Calu3 (cell line): ENCODE data around the gene HSPB2. TPM values are rescaled to one million over a fixed set of nuclear protein-coding genes. Genes with fewer than 3 reads are reported as not detected.

Experiments
- BruUV-seq: library from RNA; stranded (reverse); fragments of 400-500 nt; replicated peaks from 2 replicates; lab custom pipeline; 2021; lab: Mats Ljungman, UMichigan
- CTCF ChIA-PET: fragments of 300-600 bp; sonication (Branson Sonifier 250); formaldehyde crosslinking; loops from one replicate; lab custom pipeline; 2022; ENCODE audit warnings: antibody characterized with exemption; lab: Charles Lee
- DNase-seq: peaks from one replicate; pipeline ENCODE4 v3.0.0; 2022
- H3K27ac Mint-ChIP-seq: one replicate; pipeline ENCODE4 v1.8.0; 2022; ENCODE audit warnings: mixed read lengths; ENCODE audit not compliant: unreplicated experiment
- H3K27me3 Mint-ChIP-seq: one replicate; pipeline ENCODE4 v1.8.0; 2022; ENCODE audit warnings: mixed read lengths; ENCODE audit not compliant: unreplicated experiment
- H3K36me3 Mint-ChIP-seq: one replicate; pipeline ENCODE4 v1.8.0; 2022; ENCODE audit warnings: mild to moderate bottlenecking, moderate library complexity, mixed read lengths; ENCODE audit not compliant: insufficient read depth, unreplicated experiment
- H3K4me1 Mint-ChIP-seq: one replicate; pipeline ENCODE4 v1.8.0; 2022; ENCODE audit warnings: mild to moderate bottlenecking, low read depth, mixed read lengths; ENCODE audit not compliant: unreplicated experiment
- H3K4me3 Mint-ChIP-seq: one replicate; pipeline ENCODE4 v1.8.0; 2022; ENCODE audit warnings: mild to moderate bottlenecking, low read depth, moderate library complexity, mixed read lengths; ENCODE audit not compliant: unreplicated experiment
- H3K9me3 Mint-ChIP-seq: one replicate; pipeline ENCODE4 v1.8.0; 2022; ENCODE audit warnings: low read depth, mixed read lengths; ENCODE audit not compliant: unreplicated experiment
- intact Hi-C: fragments of 100-400 bp; cut with micrococcal nuclease; formaldehyde crosslinking; loops from one replicate; pipeline ENCODE4 v1.10.0; 2022; ENCODE audit not compliant: unreplicated experiment
- total RNA-seq: library from RNA; stranded (reverse); gene quantifications from 2 replicates; pipeline ENCODE4 v1.2.3, GENCODE V29; 2022
- TF ChIP-seq, protein P1 (sequence below): fragments of 200-600 bp; IDR thresholded peaks from one replicate; pipeline ENCODE4 v1.8.0; 2022; ENCODE audit warnings: antibody characterized with exemption; ENCODE audit not compliant: unreplicated experiment

Gene HSPB2
- total RNA-seq, 1 experiment from 2014 or later = not detected

DNA sequence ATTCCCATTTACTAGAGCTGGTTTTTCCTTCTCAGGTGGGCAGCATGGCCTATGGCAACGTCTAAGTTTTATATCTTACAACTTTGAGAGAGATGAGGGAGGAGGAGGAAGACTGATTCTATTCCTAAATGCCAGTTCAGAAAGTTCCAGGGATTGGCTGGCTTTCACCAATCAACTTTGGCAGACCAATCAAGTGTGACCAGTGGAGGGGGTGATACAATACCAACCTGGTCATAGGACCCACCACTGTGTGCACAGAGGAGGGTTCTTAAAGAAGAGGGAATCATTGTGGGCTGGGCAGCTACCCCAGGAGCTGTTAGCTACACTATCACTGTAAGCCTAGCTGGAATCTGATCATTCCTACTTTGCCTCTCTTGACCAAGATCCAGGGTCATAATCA lies 32.7 kb downstream of the HSPB2 start:
- Mint-ChIP-seq H3K4me3 (no peak overlapping the region), H3K27me3 (no peaks in the 10 kb centered on the region), H3K9me3 (no peaks in the 10 kb centered on the region), H3K4me1 (peaks cover 7% of the 10 kb centered on the region), H3K36me3 (no peaks in the 10 kb centered on the region), H3K27ac (no peak overlapping the region)
- no peak for DNase-seq
- CTCF ChIA-PET = interaction anchor here (0.6 kb wide), 1 partner anchor 17 kb away, joined by 3 read pairs; no protein-coding TSS in a partner anchor
- TF ChIP-seq, protein P1, sequence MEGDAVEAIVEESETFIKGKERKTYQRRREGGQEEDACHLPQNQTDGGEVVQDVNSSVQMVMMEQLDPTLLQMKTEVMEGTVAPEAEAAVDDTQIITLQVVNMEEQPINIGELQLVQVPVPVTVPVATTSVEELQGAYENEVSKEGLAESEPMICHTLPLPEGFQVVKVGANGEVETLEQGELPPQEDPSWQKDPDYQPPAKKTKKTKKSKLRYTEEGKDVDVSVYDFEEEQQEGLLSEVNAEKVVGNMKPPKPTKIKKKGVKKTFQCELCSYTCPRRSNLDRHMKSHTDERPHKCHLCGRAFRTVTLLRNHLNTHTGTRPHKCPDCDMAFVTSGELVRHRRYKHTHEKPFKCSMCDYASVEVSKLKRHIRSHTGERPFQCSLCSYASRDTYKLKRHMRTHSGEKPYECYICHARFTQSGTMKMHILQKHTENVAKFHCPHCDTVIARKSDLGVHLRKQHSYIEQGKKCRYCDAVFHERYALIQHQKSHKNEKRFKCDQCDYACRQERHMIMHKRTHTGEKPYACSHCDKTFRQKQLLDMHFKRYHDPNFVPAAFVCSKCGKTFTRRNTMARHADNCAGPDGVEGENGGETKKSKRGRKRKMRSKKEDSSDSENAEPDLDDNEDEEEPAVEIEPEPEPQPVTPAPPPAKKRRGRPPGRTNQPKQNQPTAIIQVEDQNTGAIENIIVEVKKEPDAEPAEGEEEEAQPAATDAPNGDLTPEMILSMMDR = no peak
- intact Hi-C loops = no loop called here
- BruUV-seq = no TSS peak

- peaks cover 7% of the 10 kb centered on the region for H3K4me1 Mint-ChIP-seq
- TF ChIP-seq, protein P1 = no peak
- H3K27ac Mint-ChIP-seq = no peak overlapping the region
- no peak for DNase-seq
- H3K9me3 Mint-ChIP-seq = no peaks in the 10 kb centered on the region
- no peaks in the 10 kb centered on the region for H3K36me3 Mint-ChIP-seq
- no TSS peak for BruUV-seq
- H3K4me3 Mint-ChIP-seq = no peak overlapping the region
- CTCF ChIA-PET = no interaction called here
- intact Hi-C loops = no loop called here
- H3K27me3 Mint-ChIP-seq = no peaks in the 10 kb centered on the region
Observed at GRCh38 chr11:111946499-111946898, 34.0 kb downstream of the HSPB2 start.

GRCh38 chr11:111947143-111947542 lies 34.6 kb downstream of the HSPB2 start:
- Mint-ChIP-seq H3K4me1 (peaks cover 7% of the 10 kb centered on the region), H3K36me3 (no peaks in the 10 kb centered on the region), H3K27me3 (no peaks in the 10 kb centered on the region), H3K27ac (no peak overlapping the region), H3K9me3 (no peaks in the 10 kb centered on the region), H3K4me3 (no peak overlapping the region)
- CTCF ChIA-PET = no interaction called here
- no peak for DNase-seq
- TF ChIP-seq, protein P1 = no peak
- intact Hi-C loops = no loop called here
- BruUV-seq = no TSS peak

GRCh38 chr11:111949519-111950426 lies 37.2 kb downstream of the HSPB2 start:
- TF ChIP-seq, protein P1 = no peak
- no peaks in the 10 kb centered on the region for H3K36me3 Mint-ChIP-seq
- no TSS peak for BruUV-seq
- H3K4me3 Mint-ChIP-seq = no peak overlapping the region
- no peak for DNase-seq
- H3K27ac Mint-ChIP-seq = no peak overlapping the region
- intact Hi-C loops = no loop called here
- CTCF ChIA-PET = no interaction called here
- no peaks in the 10 kb centered on the region for H3K9me3 Mint-ChIP-seq
- H3K27me3 Mint-ChIP-seq = no peaks in the 10 kb centered on the region
- peaks cover 7% of the 10 kb centered on the region for H3K4me1 Mint-ChIP-seq
